HG02870 (cell line): ENCODE measurements around the gene TEKT4.
"Not testable (repeated sequence)": the region's sequence is repeated elsewhere in the genome, so short reads cannot be mapped to it uniquely, and the experiment has no call there.

Experiments used
- ATAC-seq: cut with Tn5 transposase; IDR thresholded peaks from one replicate; pipeline ENCODE4 v1.9.1; 2021; ENCODE audit warnings: mild to moderate bottlenecking, moderate library complexity; ENCODE audit not compliant: unreplicated experiment

Gene TEKT4

GRCh38 chr2:94871226-94872087 lies at the start of gene TEKT4:
TSS of gene TEKT4 (plus strand) at chr2:94871430. CDS start at chr2:94871580, 150 bp downstream.
- no peak for ATAC-seq

GRCh38 chr2:94839224-94839623 lies 32.0 kb upstream of the TEKT4 start:
- not testable (repeated sequence) for ATAC-seq

DNA sequence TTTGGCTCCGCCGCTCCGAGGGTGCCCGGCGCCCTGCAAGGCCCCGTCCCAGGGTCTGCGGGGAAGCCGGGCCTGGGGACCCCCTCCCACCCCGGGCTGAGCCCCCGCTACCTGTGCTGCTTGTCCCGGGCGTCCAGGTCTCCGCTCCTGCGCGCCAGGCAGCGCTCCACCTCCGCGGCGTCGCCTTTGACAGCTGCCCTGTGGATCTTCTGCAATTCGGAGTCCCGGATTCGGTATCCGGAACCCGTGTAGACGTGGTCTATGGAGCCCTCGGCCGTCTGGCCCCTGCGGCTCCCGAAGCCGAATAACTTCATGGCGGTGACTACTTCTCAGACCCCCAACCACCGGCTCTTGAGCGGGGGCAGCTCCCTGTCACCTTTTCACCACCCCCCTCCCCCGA lies 14.4 kb upstream of the TEKT4 start:
- not testable (repeated sequence) for ATAC-seq

GRCh38 chr2:94857367-94858162 lies 13.7 kb upstream of the TEKT4 start:
- ATAC-seq, result not testable (repeated sequence)

DNA sequence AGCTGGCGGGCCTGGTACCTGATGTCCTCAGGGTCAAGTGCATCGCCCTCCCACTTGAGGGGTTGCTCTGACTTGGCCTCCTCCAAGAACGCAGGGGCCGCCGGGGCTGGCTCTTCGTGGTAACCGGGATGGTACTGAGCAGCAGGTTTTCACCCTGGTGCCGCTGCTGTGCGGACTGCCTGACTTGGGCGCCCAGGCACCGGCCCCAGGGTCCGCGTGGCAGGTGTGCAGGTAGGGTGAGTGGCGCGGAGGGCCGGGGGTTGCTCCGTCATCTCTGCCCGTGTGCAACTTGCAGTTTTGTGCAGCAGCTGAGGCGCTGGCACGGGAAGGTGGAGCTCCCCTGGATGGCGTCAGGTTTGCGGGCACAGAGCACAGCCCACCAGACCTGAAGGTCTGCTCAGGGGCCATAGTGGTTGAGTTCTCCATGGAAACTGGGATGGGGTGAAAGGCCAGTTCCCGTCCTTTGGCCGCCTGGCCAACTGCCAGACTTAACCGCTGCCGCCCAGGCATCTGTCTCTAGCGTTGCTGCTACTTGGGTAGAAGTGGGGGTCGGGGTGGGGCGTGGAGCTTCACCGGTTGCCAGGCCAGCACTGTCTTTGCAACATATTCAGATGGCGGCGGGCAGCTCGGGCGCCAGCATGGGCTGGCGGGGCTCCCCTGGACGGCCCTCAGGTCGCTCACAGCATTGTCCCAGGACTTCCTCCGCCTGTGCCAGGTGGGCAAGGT lies 12.9 kb upstream of the TEKT4 start:
- ATAC-seq, result not testable (repeated sequence)

- ATAC-seq, result no peak
These were observed 9.7 kb upstream of the TEKT4 start for GRCh38 chr2:94861308-94862152.

DNA sequence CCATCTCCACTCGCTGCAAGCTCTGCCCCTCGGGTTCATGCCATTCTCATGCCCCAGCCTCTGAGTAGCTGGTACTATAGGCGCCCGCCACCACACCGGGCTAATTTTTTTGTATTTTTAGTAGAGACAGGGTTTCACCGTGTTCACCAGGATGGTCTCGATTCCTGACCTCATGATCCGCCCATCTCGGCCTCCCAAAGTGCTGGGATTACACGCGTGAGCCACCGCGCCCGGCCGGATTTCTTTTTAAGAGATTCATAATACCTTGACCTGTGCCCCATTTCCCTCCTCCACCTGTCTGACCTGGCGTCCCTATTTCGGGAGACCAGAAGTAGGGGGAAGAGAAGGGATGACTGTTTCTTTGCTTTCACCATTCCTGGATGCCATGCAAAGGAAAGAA lies 8.3 kb upstream of the TEKT4 start:
- ATAC-seq, result not testable (repeated sequence)

DNA sequence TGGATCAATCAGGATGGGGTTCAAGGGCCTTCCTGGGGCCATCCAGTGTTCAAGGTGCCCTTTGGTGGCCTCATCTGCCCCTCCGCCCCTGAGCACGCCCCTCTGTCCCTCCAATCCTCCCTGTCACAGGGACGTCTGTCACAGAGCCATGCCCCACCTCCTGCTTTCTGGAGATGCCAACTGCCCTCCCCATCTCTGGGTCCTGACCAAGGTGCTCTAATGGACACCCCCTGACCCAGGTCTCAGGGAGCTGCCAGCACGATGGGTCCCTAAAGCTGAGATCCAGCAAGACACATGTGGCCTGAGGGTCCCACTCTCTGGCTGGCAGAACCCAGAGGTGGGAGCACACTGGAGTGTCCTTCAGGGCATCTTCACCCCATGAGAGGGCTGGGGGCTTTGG lies 2.1 kb upstream of the TEKT4 start:
- ATAC-seq, result no peak

DNA sequence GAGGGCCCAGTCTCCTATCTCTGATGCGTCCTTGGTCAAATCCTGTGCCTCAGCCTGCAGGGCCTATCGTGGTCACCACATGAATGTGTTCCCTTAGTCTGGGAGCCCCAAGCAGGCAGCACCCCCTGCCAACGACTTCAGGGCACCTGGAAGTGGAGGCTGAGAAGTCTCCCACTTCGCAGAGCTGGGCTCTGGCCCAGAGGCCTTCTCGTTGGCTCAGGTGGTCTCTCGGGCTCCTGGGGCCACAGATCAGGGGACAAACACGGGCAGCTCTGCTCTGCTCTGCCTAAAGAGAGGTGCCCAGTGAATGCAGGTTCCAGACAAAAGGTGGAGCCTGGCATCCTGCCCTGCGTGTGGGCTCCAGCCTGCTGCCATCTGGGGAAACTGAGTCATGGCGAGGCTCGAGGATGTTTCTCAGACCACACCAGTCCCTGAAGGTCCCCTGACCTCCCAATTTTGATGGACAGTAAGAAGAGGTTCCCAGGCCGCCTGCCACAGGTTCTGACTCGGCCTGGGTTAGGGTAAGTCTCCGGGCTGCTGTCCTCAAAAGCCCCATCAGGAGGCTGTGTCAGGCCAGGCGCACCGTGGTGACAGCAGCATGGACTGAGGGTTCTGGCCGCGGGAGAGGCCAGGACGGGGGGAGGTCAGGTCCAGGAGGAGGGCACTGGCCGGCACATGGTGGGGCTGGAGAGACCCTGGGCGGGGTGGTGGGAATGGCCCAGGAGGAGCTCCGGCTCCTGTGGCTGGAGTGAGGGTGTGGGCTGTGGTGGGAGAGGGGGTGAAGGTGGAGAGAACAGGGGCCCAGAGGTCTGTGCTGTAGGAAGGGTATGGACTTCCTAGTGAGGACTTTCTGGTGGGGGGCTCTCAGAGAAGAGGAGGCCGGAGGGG lies 1.4 kb upstream of the TEKT4 start:
- ATAC-seq, result no peak

DNA sequence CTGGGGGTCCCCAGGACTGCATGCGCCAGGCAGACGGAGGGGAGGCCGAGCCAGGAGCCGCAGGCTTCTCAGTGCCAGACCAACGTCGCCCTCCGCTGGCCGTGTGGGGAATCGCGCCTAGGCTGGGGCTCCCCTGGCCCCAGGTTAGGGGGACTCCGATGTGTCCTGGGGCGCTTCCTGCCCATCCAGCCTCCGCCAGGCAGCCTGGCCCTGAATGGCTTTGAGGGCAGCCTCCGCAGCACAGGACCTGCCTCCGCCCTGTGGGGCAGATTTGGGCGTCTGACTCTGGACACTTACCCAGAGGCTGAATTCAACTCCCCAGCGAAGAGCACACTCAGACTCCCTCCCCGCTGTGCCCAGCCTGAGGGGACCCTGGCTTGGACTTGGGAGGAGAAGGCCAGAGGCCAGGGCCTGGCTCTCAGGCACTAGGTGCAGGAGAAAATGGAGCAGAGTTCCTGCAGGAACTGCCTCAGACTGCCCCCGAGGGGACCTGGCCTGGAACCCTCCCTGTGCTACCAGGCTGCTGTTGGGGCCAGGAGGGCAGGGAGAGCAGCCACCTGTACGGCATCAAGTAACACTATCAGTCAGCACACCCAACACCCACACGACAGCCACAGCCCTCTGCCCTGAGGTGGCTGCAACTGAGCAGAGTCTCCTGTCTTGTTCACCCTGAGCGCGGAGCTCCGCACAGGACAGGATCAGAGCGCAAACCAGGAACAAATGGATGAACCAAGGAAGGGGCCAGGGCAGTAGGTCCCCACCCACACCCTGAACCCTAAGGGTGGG lies 597 bp upstream of the TEKT4 start:
- ATAC-seq, result no peak

GRCh38 chr2:94872088-94872618 lies 923 bp downstream of the TEKT4 start:
- no peak for ATAC-seq

- no peak for ATAC-seq
These were observed 1.6 kb downstream of the TEKT4 start for GRCh38 chr2:94872676-94873361.

DNA sequence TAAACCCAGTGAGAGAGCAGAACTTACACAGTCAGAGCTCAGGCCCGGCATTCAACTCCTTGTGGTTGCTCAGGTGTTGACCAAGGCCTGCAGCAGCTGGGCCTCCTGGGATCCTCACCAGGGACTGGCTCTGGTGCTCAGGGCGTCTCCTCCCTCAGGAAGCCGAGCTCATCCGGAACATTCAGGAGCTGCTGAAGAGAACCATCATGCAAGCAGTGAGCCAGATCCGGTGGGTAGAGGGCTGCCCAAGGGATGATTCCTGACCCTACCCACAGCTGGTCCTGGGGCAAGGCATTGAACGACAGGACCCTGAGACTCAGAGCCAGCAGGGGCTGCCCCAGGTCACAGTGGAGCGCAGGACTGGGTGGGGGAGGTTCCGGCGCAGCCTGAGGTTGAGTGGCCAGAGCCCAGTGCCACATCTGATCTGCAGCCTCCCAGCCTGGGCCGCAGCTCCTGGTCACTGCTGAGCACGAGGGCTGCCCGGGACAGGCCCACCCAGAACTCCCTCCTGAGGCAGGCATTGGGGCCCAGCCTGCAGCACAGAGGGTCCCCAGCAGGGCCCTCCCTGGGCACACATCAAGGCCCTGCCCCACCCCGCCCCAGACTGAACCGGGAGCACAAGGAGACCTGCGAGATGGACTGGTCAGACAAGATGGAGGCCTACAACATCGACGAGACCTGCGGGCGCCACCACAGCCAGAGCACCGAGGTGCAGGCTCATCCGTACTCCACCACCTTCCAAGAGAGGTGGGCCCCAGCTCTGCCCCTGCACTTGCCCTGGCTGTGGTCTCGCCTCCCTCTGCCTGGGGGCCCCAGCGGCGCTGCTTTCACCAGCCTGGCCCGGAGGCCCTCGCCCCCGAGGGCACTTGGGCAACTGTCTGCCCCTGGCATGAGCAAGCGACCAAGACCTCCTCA lies 2.4 kb downstream of the TEKT4 start:
- ATAC-seq, result no peak

- peak; percentile 87 for ATAC-seq
These were observed 3.2 kb downstream of the TEKT4 start for GRCh38 chr2:94874277-94874997.

- ATAC-seq, result no peak
These were observed 4.0 kb downstream of the TEKT4 start for GRCh38 chr2:94875064-94875819.
